ENCODE data around the gene PIPOX.

The PIPOX gene

DNA sequence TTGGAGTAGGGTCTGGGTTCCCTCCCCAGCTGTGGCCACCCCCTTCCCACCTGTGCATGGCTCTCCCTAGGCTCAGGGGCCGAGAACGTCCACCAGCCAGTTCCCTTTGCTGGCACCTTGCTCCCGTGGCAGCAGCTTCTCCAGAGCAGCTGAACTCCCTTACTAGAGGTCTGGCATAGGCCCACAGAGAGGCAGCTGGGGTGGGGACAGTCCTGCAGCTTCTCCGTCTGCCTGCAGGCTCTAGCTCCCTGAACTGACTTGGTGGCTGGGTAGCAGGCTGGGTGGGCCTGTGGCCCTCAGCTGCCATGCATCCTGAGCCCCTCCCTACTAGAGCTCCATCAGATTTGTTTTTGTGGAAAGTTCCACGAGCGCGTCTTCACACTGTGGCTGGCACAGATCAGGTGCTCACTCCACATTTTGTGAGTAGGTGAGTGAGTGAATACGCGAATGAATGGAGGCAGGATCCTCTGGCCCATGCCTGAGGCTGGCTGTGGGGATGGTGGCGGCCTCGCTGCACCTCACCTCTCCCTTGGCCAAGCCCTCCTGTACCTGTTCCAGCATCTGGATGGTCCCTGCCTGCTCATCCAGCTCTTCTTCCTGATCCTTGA is 51.3 kb downstream of the PIPOX start:
- Histone ChIP-seq H3K4me3 (ENCODE audit: low read length) (no peak overlapping the region), H3K79me2 (ENCODE audit: low read length) (no peaks in the 10 kb centered on the region), H3K27ac (ENCODE audit: low read length) (no peak overlapping the region), H3K36me3 (replicated peaks; ENCODE audit: low read depth, low read length) (peaks cover 14% of the 10 kb centered on the region), H3K4me1 (ENCODE audit: low read length) (no peaks in the 10 kb centered on the region), H2AFZ (ENCODE audit: low read depth, low read length) (no peak overlapping the region), H3K27me3 (ENCODE audit: low read depth, low read length) (no peaks in the 10 kb centered on the region), H3K9ac (ENCODE audit: low read length) (no peak overlapping the region), H3K9me3 (ENCODE audit: insufficient read depth, low read length) (no peaks in the 10 kb centered on the region), H3K4me2 (ENCODE audit: low read length) (no peak overlapping the region), H4K20me1 (ENCODE audit: insufficient read depth, low read length) (no peaks in the 10 kb centered on the region)
- TF ChIP-seq, protein P1, sequence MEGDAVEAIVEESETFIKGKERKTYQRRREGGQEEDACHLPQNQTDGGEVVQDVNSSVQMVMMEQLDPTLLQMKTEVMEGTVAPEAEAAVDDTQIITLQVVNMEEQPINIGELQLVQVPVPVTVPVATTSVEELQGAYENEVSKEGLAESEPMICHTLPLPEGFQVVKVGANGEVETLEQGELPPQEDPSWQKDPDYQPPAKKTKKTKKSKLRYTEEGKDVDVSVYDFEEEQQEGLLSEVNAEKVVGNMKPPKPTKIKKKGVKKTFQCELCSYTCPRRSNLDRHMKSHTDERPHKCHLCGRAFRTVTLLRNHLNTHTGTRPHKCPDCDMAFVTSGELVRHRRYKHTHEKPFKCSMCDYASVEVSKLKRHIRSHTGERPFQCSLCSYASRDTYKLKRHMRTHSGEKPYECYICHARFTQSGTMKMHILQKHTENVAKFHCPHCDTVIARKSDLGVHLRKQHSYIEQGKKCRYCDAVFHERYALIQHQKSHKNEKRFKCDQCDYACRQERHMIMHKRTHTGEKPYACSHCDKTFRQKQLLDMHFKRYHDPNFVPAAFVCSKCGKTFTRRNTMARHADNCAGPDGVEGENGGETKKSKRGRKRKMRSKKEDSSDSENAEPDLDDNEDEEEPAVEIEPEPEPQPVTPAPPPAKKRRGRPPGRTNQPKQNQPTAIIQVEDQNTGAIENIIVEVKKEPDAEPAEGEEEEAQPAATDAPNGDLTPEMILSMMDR (IDR thresholded peaks at IDR 0.05; ENCODE audit: low read depth, low read length) = no peak
- TF ChIP-seq EZH2phosphoT487 (IDR thresholded peaks at IDR 0.05; ENCODE audit: low read depth) = no peak

DNA sequence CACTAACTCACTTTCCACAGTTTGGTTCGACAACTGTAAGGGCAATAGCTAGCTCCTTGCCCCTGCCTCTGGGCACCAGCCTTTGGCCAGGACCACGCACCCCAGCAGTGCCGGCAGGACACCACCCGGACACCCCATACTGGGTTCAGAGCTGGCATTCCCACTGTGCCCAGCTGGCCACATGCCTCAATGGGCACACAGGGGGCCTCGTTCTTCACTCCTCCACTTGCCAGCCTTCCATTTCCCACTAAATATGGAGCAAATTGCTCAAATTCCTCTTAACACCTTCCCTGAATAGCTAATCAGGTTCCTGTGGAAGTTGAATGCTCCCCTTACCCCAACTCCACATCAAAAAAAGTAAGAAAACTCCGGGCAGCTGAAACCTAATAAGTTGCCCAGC is 52.5 kb downstream of the PIPOX start:
- H3K9me3 ChIP-seq (ENCODE audit: insufficient read depth, low read length) = no peaks in the 10 kb centered on the region
- no peak overlapping the region for H2AFZ ChIP-seq (ENCODE audit: low read depth, low read length)

DNA sequence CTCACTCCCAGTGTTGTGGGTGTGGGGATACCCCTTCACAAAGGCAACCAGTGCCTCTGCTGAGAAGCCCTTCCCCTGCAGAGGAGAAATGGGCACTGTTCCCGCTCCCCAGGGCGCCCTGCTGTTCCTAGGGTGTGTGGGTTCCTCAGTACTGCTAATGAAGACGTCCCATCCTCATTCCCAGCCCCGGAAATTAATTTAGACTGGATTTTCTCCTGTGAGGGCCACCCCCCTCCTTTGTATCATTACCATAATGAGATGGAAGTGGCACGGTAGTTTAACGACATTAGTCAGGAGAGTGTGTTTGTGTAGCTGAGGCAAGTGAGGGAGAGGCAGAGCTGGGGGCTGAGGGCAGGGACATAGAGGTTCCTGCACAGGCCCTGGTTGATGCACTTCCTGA is 53.2 kb downstream of the PIPOX start:
- Histone ChIP-seq H3K27me3 (ENCODE audit: low read depth, low read length) (no peaks in the 10 kb centered on the region), H3K4me3 (ENCODE audit: low read length) (no peak overlapping the region), H3K4me2 (ENCODE audit: low read length) (no peak overlapping the region), H3K4me1 (ENCODE audit: low read length) (no peaks in the 10 kb centered on the region), H3K79me2 (ENCODE audit: low read length) (no peaks in the 10 kb centered on the region), H3K9me3 (ENCODE audit: insufficient read depth, low read length) (no peaks in the 10 kb centered on the region), H3K36me3 (replicated peaks; ENCODE audit: low read depth, low read length) (peaks cover 14% of the 10 kb centered on the region), H2AFZ (ENCODE audit: low read depth, low read length) (no peak overlapping the region), H3K9ac (ENCODE audit: low read length) (no peak overlapping the region), H4K20me1 (ENCODE audit: insufficient read depth, low read length) (no peaks in the 10 kb centered on the region), H3K27ac (ENCODE audit: low read length) (no peak overlapping the region)
- no peak for TF ChIP-seq EZH2phosphoT487 (IDR thresholded peaks at IDR 0.05; ENCODE audit: low read depth)
- TF ChIP-seq, protein P1 (IDR thresholded peaks at IDR 0.05; ENCODE audit: low read depth, low read length) = no peak

More for the DNA sequence above, 52.5 kb downstream of the PIPOX start:
- Histone ChIP-seq H3K79me2 (ENCODE audit: low read length) (no peaks in the 10 kb centered on the region), H3K27me3 (ENCODE audit: low read depth, low read length) (no peaks in the 10 kb centered on the region), H3K9ac (ENCODE audit: low read length) (no peak overlapping the region), H3K36me3 (replicated peaks; ENCODE audit: low read depth, low read length) (peaks cover 14% of the 10 kb centered on the region), H3K4me3 (ENCODE audit: low read length) (no peak overlapping the region), H3K27ac (ENCODE audit: low read length) (no peak overlapping the region), H4K20me1 (ENCODE audit: insufficient read depth, low read length) (no peaks in the 10 kb centered on the region), H3K4me2 (ENCODE audit: low read length) (no peak overlapping the region), H3K4me1 (ENCODE audit: low read length) (no peaks in the 10 kb centered on the region)
- TF ChIP-seq, protein P1 (IDR thresholded peaks at IDR 0.05; ENCODE audit: low read depth, low read length) = no peak
- no peak for TF ChIP-seq EZH2phosphoT487 (IDR thresholded peaks at IDR 0.05; ENCODE audit: low read depth)

DNA sequence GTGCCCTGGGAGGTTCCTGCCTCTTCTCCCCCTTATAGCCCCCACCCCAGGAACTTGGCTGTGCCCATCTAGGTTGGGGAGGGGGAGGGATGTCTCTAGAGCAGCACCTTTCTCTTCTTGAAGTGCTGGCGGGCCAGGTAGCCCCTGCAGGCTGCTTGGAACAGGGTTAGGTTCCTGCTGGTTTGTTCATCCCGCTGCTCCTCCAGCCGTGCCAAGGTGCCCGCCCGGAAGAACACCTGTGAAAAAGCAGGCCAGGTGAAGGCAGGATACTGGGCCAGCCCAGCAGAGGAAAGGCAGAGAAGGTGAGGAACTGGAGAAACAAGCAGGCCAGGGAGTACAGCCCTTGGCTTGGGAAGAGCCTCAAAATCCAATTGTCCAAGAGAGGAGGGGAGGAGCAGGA is 56.6 kb downstream of the PIPOX start:
- H2AFZ ChIP-seq (ENCODE audit: low read depth, low read length) = no peak overlapping the region
- H3K36me3 ChIP-seq (replicated peaks; ENCODE audit: low read depth, low read length) = peaks cover 7% of the 10 kb centered on the region
- no peak overlapping the region for H3K27ac ChIP-seq (ENCODE audit: low read length)
- H3K9me3 ChIP-seq (ENCODE audit: insufficient read depth, low read length) = no peaks in the 10 kb centered on the region
- no peak overlapping the region for H3K4me2 ChIP-seq (ENCODE audit: low read length)
- no peak overlapping the region for H3K4me3 ChIP-seq (ENCODE audit: low read length)
- H4K20me1 ChIP-seq (ENCODE audit: insufficient read depth, low read length) = no peaks in the 10 kb centered on the region
- no peak overlapping the region for H3K9ac ChIP-seq (ENCODE audit: low read length)
- H3K4me1 ChIP-seq (ENCODE audit: low read length) = no peaks in the 10 kb centered on the region
- no peaks in the 10 kb centered on the region for H3K79me2 ChIP-seq (ENCODE audit: low read length)
- H3K27me3 ChIP-seq (ENCODE audit: low read depth, low read length) = no peaks in the 10 kb centered on the region
- no peak for TF ChIP-seq EZH2phosphoT487 (IDR thresholded peaks at IDR 0.05; ENCODE audit: low read depth)
- TF ChIP-seq, protein P1 (IDR thresholded peaks at IDR 0.05; ENCODE audit: low read depth, low read length) = no peak
